SK-MEL-5 (cell line): ENCODE results near the gene COLGALT1. TPM values are rescaled to one million over a fixed set of nuclear protein-coding genes. Genes with fewer than 3 reads are reported as not detected.
"Not testable (repeated sequence)": the region's sequence is repeated elsewhere in the genome, so short reads cannot be mapped to it uniquely, and the experiment has no call there.

Source experiments
- DNase-seq: peaks from one replicate; pipeline ENCODE4 v3.0.0-alpha.2; 2016; ENCODE audit warnings: low read depth, low spot score
- in situ Hi-C: cut with HindIII; loops from 2 replicates; pipeline ENCODE4 v1.10.0; 2016; ENCODE audit warnings: low sequenced_read_pairs, high pct_unique_total_duplicates, low pct_unique_long_range_greater_than_20kb
- polyA plus RNA-seq, 2 experiments: library from polyadenylated mRNA; depleted of rRNA; stranded (reverse); fragments of >200 nt; gene quantifications; 2 replicates each; pipeline ENCODE4 v1.2.3, GENCODE V29; 2015
- total RNA-seq: library from RNA; depleted of rRNA; stranded (reverse); fragments of >200 nt; shearing (Covaris generic); gene quantifications from 2 replicates; pipeline ENCODE4 v1.2.3, GENCODE V29; 2014; rRNA removed

The COLGALT1 gene
- 85.1 and 86.6 TPM in 2 replicates for total RNA-seq
- polyA plus RNA-seq (2015; cell fraction: cytosol; rRNA removed): 230 and 279 TPM in 2 replicates
- 106 and 124 TPM in 2 replicates for polyA plus RNA-seq (2015; cell fraction: nucleus; rRNA removed)

DNA sequence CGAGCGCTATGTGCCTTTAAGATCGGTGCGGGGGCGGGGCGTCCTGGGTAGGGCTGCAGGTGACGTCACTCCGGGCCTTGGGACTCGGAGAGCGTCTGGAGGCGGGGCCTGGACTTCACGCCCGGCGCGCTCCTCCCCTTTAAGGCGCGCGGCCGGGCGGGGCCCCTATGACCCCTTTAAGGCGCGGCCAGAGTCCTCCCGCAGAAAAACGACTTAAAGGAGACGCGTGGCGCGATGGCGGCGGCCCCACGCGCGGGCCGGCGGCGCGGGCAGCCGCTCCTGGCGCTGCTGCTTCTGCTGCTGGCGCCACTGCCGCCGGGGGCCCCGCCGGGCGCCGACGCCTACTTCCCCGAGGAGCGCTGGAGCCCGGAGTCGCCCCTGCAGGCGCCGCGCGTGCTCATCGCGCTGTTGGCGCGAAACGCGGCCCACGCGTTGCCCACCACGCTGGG lies at the start of gene COLGALT1:
Gene COLGALT1, plus strand, starts transcription at position 170 of the 449 bp plus-strand sequence. Its CDS starts 65 bp downstream, at position 235.
- in situ Hi-C loops: no loop called here
- peak; percentile 95 for DNase-seq

DNA sequence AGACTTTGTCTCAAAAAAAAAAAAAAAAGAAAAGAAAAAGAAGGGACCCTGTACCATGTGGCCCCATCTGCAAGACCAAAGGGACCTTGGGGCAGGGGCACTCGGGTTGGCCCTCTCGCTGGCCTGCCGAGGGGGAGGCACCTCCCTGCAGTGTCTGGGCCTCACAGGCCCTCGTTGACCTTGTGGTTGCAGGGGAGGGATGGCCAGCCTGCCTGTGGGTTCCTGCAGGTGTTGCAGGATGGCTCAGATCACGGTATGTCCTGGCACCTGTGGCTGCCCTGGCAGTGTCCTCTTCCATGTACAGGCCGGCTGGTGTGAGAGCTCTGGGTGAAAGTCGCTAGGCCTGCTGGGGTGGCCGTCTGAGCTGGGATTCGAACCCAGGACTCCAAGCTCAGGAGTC lies 48.7 kb upstream of the COLGALT1 start:
- DNase-seq: no peak
- in situ Hi-C loops: no loop called here

DNA sequence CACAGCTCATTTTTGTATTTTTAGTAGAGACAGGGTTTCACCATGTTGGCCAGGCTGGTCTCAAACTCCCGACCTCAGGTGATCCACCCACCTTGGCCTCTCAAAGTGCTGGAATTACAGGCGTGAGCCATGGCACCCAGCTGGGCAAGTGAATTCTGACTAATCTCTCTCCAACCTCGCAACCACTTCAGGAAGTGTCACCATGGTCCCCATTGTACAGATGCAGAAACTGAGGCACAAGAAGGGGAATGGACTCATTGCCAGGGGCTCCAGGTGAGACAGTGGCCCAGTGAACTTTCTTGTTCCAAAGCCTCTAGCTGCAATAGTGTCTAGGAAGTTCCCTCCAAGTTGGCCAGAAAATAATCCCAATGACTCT lies 46.9 kb upstream of the COLGALT1 start:
- in situ Hi-C loops, DNase-seq: not testable (repeated sequence)

DNA sequence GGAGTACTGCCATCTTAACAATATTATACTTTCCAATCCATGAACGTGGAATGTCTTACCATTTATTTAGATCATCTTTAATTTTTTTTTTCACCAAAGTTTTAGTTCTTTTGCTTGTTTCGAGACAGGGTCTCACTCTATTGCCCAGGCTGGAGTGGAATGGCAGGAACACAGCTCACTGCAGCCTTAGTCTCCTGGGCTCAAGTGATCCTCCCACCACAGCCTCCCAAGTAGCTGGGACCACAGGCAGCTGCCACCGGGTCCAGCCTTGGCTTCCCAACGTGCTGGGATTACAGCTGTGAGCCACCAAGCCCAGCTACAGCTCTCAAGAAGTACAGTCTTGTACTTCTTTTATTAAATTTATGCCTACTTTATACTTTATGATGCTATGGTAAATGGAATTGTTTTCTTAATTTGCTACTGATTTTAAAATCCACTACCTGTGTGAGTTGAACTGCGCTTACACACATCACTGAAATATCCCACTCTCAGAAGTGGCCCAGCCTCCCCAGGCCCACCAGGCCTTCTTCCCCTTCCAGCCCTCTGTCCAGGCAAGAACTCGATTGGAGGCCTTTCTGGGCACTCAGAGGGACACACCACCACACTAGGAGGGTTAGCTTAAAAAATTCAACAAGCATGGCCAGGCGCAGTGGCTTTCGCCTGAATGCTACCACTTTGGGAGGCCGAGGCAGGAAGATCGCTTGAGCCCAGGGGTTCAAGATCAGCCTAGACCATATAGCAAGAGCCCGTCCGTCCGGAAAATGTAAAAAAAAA lies 45.0 kb upstream of the COLGALT1 start:
- in situ Hi-C loops: no loop called here

DNA sequence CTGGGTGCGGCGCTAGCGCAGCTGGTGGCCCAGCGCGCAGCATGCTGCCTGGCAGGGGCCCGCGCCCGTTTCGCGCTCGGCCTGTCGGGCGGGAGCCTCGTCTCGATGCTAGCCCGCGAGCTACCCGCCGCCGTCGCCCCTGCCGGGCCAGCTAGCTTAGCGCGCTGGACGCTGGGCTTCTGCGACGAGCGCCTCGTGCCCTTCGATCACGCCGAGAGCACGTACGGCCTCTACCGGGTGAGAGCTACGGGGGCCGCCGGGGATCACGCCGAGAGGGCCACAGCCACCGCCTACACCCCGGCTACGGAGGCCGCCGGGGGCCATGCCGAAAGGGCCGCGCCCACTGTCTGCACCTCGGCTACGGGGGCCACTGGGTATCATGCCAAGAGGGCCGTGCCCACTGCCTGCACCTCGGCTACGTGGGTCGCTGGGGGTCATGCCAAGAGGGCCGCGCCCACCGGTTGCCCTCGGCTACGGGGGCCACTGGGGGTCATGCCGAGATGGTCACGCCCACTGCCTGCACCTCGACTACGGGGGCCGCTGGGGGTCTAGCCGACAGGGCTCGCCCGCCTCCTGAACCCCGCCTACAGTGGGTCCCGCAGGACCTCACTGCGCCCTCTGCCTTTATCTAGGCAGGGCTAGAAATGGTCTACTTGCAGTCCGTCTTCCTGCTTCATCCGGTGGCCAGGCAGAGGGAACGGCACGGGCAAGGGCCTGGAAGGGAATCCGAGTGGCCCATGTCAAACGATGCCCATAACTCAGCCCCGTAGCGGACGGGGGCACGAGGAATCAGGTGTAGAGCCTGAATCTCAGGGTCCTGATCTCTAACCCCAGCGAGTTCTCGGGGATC lies 43.5 kb upstream of the COLGALT1 start:
- in situ Hi-C loops: no loop called here

More for the DNA sequence above, 45.0 kb upstream of the COLGALT1 start:
- no peak for DNase-seq

DNA sequence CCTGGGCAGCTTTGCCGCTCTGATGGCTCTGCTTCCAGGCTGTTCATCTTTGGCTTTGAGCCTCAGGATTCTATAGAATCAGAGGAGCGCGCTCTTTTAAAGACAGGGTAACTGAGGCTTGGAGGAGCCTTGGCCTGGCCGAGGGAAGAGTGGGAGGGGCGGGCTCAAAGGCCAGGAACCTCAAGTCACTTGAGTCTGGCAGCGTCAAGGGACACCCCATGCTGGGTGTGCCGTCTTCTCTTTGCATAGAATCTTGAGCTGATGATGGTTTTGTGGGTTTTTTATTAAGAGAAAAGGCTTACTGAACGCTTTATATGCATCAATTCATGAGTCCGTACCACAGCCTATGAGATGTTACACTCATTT lies 42.9 kb upstream of the COLGALT1 start:
- in situ Hi-C loops: no loop called here

More for the DNA sequence above, 43.5 kb upstream of the COLGALT1 start:
- peak; percentile 84 for DNase-seq

DNA sequence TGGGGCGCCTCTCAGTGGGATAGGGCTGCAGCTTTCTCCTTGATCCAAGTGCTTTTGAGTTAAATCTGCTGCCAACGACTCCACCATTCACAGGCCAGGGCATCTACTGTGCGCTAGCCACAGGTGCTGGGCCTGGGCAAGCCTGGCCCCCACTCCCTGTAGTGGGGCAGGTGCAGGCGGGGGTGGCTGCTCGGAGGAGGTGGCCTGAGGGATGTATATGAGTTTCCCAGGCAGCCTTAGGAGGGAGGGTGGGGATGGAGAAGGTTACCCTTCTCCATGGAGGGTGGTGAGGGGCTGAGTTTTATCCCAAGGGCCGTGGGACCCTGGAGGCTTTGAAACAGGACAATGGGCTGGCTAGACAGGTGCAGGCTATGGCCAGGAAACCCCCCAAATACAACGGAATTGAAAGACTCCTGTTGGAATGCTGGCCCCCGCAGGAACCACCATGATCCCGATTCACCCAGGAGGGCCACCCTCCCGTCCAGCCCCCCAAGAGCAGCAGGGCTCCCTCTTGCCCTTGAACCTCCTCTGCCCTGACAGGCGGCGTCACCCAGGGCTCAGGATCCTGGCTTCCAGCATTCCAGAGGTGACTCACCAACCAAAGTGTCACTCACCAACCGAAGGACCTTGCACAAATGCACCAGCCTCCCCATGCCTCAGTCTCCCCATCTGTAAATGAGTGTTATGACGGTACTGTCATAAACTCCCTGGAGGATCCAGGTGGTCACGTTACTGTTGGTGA lies 39.9 kb upstream of the COLGALT1 start:
- in situ Hi-C loops: no loop called here
- DNase-seq: no peak

More for the DNA sequence above, 42.9 kb upstream of the COLGALT1 start:
- no peak for DNase-seq

DNA sequence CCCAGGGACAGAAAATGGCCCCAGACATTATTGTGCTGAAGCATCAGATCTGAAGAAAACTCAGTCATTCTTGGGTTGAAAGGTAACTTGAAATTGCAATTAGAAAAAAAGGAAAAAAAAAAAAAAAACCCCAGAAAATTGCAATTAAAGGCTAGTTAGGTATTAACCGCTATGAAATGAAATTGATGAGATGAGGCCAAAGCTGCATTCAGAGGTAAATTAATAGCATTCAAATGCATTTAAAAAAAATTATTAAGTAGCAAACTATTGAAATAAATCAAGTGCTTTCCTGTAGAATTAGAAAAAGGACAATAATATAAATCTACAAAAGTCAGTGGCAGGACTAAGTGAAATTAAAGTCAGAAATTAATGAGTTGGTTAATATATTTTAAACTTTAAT lies 37.6 kb upstream of the COLGALT1 start:
- in situ Hi-C loops: no loop called here
- no peak for DNase-seq

DNA sequence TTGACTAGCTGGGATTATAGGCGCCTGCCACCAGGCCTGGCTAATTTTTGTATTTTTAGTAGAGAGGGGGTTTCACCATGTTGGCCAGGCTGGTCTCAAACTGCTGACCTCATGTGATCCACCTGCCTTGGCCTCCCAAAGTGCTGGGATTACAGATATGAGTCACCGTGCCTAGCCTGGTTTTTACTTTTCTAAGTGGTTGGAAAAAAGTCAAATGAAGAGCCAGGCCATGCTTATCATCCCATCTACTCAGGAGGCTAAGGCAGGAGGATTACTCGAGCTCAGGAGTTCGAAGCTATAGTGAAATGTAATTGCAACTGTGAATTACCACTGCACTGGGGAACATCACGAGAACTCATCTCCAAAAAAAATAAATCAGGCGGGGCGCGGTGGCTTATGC lies 36.8 kb upstream of the COLGALT1 start:
- in situ Hi-C loops: not testable (repeated sequence)

DNA sequence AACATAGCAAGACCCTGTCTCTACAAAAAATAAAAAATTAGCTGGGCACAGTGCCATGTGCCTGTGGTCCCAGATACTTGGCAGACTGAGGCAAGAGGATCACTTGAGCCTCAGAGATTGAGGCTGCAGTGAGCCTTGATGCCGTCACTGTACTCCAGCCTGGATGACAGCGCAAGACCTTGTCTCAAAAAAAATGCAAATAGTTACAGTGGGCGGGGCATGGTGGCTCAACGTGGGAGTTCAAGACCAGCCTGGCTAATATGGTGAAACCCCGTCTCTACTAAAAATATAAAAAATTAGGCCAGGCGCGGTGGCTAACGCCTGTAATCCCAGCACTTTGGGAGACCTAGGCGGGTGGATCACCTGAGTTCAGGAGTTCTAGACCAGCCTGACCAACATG lies 35.5 kb upstream of the COLGALT1 start:
- DNase-seq: no peak
- in situ Hi-C loops: no loop called here

More for the DNA sequence above, 36.8 kb upstream of the COLGALT1 start:
- DNase-seq: not testable (repeated sequence)

DNA sequence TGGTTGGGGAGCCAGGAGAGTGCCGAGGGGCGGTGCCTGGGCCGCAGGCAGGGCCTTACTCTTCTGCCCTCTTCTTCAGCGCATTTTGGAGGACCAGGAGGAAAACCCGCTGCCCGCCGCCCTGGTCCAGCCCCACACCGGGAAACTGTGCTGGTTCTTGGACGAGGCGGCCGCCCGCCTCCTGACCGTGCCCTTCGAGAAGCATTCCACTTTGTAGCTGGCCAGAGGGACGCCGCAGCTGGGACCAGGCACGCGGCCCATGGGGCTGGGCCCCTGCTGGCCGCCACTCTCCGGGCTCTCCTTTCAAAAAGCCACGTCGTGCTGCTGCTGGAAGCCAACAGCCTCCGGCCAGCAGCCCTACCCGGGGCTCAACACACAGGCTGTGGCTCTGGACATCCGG lies 34.6 kb upstream of the COLGALT1 start:
- no peak for DNase-seq
- in situ Hi-C loops: no loop called here

DNA sequence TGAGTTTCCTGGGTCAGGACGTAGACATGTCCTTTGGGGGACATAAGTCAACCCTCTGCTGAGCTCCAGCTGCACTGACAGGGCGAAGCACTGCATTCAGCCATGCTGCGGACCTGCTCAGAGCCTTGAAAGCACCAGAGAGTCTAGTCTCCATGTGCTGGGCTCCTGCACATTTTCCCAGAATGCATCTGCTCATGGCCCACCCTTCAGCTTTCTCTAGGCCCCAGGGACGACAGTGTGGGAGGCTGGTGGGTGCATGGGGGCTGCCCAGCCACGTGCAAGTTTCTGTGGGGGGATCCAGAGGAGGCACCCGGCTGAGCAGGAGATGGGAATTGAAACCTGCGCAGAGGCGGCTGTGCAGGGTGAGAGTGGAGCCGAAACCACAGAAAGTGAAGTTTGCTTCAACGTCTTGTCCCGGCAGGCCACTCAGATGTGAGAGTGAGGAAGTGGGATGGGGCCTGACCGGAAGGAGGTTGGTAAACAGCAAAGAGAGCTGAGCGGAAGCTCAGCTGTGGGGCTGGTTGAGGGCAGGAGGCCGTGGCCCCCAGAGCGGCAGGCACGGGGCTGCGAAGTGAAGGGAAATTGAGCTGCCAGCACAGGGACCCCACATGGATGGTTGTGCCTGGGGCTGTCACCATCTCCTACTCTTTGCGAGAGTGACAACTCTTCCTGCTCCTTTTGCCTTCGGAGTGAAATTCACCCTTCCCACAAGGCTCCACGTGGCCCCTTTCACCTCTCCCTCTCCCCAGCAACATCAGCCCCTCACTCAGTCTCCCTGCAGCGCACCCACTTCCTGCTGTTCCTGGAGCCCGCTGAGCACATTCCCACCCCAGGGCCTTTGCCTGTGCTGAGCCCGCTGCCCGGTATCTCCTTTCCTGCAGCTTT lies 32.2 kb upstream of the COLGALT1 start:
- DNase-seq: no peak
- in situ Hi-C loops: no loop called here

DNA sequence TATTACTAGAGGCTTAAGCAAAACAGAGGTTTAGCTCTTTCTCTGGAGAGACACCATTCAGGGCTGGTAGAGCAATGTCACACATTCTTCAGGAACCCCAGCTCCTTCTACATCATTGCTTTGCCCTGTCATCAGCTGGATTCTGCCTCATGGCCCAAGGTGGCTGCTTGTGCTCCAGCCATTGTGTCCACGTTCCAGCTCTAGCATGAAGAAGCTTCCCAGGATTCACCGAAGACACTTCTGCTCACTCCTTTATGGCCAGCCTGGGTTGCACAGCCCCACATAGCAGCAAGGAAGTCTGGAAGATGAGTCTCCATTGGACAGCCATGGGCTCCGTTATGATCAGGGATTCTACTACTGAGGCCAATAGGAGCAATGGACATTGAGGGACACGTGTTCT lies 30.8 kb upstream of the COLGALT1 start:
- no peak for DNase-seq
- in situ Hi-C loops: no loop called here

DNA sequence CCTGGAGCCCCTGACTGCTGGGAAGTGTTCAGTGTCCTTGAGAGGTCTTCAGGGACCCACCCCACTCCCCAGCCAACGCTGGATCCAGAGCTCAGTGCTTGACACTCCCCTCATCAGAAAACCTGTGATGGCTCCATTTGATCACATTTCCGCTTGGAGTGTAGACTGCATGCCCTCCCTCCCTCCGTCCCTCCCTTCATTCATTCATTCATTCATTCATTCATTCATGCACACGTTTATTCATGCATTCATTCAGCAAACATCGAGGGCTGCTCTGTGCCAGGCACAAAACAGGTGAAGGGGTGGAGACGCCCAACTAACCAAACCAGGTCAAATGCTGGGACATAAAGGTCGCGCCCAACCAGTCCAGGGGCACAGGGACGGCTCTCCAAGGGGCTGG lies 30.3 kb upstream of the COLGALT1 start:
- no peak for DNase-seq
- in situ Hi-C loops: no loop called here

DNA sequence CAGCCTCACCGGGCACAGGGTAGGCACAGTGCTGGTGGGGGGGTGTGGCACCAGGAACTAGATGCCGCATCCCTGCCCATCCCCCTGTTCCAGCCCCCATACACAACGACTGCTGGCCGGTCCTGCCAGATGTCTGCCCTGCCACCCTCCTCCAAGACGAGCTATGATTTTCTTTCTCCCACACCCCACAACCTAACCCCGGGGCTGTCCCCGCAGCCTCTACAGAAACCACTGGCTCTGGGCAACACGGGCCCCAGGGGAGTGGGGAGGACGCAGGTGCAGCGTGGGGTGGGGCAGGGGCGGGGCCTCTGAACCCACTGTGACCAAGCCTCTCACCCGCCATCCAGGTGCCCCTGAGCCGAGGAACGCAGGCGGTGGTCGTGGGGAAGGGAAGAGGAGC lies 28.5 kb upstream of the COLGALT1 start:
- no peak for DNase-seq
- in situ Hi-C loops: no loop called here

DNA sequence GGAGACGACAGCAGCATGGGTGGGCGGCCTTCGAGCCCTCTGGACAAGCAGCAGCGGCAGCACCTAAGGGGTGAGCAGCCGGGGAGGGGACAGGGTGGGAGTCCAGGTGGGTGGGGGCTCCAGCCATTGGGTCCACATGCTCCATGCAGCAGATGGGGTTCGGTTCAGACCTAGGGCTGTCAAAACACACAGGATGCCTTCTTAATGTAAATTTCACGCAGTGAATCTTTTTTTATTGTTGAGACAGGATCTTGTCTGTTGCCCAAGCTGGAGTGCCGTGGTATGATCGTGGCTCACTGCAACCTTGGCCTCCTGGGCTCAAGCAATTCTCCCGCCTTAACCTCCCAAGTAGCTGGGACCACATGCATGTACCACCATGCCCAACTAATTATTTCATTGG lies 28.1 kb upstream of the COLGALT1 start:
- in situ Hi-C loops: no loop called here
- DNase-seq: no peak

DNA sequence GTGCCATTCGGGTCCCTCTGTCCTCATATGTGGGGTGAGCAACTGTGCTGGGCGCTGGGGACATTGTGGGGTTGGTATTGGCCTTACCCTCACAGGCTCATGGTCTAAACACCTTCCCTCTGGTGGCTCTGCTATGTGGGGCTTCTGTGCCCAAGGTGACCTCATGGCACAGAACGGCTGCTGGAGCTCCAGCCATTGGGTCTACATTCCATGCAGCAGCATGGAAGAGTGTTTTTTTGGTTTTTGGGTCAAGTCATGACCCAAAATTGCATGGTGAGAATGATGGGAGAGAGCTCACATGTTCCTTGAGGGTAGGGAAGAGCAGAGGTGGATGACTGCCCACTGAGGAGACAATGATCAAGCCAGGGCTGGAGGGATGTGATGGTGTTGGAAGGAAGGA lies 26.8 kb upstream of the COLGALT1 start:
- no peak for DNase-seq
- in situ Hi-C loops: no loop called here
